Lung (tissue), 12 donors: ENCODE data around the gene SHISA5. TPM values are rescaled to one million over a fixed set of nuclear protein-coding genes. Genes with fewer than 3 reads are reported as not detected.
A peak's percentile ranks its signal among the peaks of the same experiment; 100 is the strongest.

Experiments used
- ATAC-seq: fragments of 200-7000 bp; cut with Tn5 transposase; one replicate; pipeline ENCODE4 v1.9.1; 2020; ENCODE audit warnings: moderate number of reproducible peaks; ENCODE audit not compliant: insufficient read depth, low FRiP score
- DNase-seq, 3 donors: peaks; one replicate each; pipeline ENCODE4 v3.0.0-alpha.2; 2013 to 2017
- H3K27ac ChIP-seq, 2 donors: one replicate each; pipeline ENCODE4 v1.5.1; 2013; ENCODE audit warnings: mild to moderate bottlenecking in 2 of 2, moderate library complexity in 2 of 2, control low read depth in 1 of 2, inconsistent platforms in 1 of 2, low read depth in 1 of 2, low read length in 1 of 2
- H3K27me3 ChIP-seq, 3 donors: one replicate each; pipeline ENCODE4 v1.5.1; 2013; ENCODE audit warnings: low read length in 2 of 3; ENCODE audit not compliant: control insufficient read depth in 3 of 3, insufficient read depth in 3 of 3
- H3K36me3 ChIP-seq, 4 donors: one replicate each; pipeline ENCODE4 v1.5.1; 2013; ENCODE audit warnings: low read length in 4 of 4, mild to moderate bottlenecking in 1 of 4, moderate library complexity in 1 of 4; ENCODE audit not compliant: control insufficient read depth in 4 of 4, insufficient read depth in 4 of 4
- H3K4me1 ChIP-seq, 5 donors: one replicate each; pipeline ENCODE4 v1.5.1; 2013; ENCODE audit warnings: low read length in 5 of 5, mild to moderate bottlenecking in 2 of 5, moderate library complexity in 1 of 5; ENCODE audit not compliant: control insufficient read depth in 5 of 5, insufficient read depth in 5 of 5
- H3K4me3 ChIP-seq: one replicate; pipeline ENCODE4 v1.5.1; 2013; ENCODE audit warnings: mild to moderate bottlenecking, control low read depth, moderate library complexity
- H3K9ac ChIP-seq, 2 donors: one replicate each; pipeline ENCODE4 v1.5.1; 2013; ENCODE audit warnings: low read length in 2 of 2, control low read depth in 1 of 2; ENCODE audit not compliant: insufficient read depth in 1 of 2
- H3K9me3 ChIP-seq, 4 donors: one replicate each; pipeline ENCODE4 v1.5.1; 2013; ENCODE audit warnings: low read length in 3 of 4, mild to moderate bottlenecking in 1 of 4, moderate library complexity in 1 of 4; ENCODE audit not compliant: control insufficient read depth in 4 of 4, insufficient read depth in 3 of 4
- WGBS, 2 donors: extraction: QIAGEN DNeasy Blood & Tissue Kit; methylation state at CpG; one replicate each; pipeline ENCODE4 v1.1.7; 2013; 5-methylcytosine and 5-hydroxymethylcytosine counted together
- polyA plus RNA-seq, 2 donors: library from polyadenylated mRNA; stranded (reverse); fragments of 200-250 nt; gene quantifications; one replicate each; pipeline ENCODE4 v1.2.1, GENCODE V29; 2013
- total RNA-seq, 2 donors: library from RNA; depleted of rRNA in 1 of 2; stranded (reverse); fragments of >200 nt in 1 of 2; gene quantifications; one replicate each; pipeline ENCODE4 v1.2.1, GENCODE V29; 2014 to 2021
- TF ChIP-seq, protein P1 (sequence below): IDR thresholded peaks from 2 replicates; pipeline ENCODE4 v1.5.1; 2012; ENCODE audit warnings: mild to moderate bottlenecking; ENCODE audit errors: control extremely low read depth, extremely low read depth
- donor health status: control.
- donor health status: control.
- donor health status: Bipolar disorder and iron deficiency.
- donor health status: healthy.
- donor health status: DM: yes; HTN: yes; CAD: no.

Gene SHISA5
- total and polyA plus RNA-seq, 4 donors = 70.5 to 184 (median 131) TPM

DNA sequence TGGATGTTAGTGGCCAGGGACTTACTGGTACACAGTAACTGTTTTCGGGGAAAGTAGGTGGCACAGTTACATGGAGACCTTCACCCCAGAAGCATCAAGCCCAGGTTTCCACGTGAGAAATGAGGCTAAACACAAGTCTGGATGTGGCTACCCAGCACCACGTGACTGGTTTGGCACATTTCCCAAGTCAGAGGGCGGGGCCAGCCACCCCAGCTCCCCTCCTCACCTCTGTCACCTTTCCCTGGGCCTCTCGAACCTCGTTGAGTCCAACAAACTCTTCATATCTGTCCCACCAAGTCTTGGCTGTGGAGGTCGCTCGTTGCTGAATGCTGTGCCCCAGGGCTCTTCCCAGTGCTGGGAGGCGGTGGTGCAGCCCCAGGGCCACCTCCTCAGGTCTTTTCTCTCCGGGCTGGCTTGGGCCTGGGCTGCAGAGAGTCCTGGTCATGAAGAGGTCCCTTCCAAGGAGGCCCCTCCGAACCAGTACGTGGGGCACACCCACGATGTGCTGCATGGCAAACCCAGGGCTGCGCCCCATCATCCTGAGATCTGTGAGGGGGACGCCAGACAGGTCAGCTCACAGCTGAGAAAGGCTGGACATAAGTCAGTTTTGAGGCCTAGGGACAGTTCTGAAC lies 69.3 kb downstream of the SHISA5 start:
- Histone ChIP-seq H3K27ac (peak overlapping the region in 1 of 2 donors; percentile 72), H3K36me3 (peaks cover 0 to 18% (median 14%) of the 10 kb centered on the region in 4 donors), H3K4me1 (peaks cover 0 to 15% (median 3%) of the 10 kb centered on the region in 5 donors), H3K4me3 (no peak overlapping the region), H3K27me3 (no peaks in the 10 kb centered on the region), H3K9ac (no peak overlapping the region), H3K9me3 (no peaks in the 10 kb centered on the region)
- DNase-seq = no peak
- no peak for ATAC-seq
- WGBS, 2 donors = 69 to 76% methylated on average over 15 of the region's 15 CpGs
- TF ChIP-seq, protein P1, sequence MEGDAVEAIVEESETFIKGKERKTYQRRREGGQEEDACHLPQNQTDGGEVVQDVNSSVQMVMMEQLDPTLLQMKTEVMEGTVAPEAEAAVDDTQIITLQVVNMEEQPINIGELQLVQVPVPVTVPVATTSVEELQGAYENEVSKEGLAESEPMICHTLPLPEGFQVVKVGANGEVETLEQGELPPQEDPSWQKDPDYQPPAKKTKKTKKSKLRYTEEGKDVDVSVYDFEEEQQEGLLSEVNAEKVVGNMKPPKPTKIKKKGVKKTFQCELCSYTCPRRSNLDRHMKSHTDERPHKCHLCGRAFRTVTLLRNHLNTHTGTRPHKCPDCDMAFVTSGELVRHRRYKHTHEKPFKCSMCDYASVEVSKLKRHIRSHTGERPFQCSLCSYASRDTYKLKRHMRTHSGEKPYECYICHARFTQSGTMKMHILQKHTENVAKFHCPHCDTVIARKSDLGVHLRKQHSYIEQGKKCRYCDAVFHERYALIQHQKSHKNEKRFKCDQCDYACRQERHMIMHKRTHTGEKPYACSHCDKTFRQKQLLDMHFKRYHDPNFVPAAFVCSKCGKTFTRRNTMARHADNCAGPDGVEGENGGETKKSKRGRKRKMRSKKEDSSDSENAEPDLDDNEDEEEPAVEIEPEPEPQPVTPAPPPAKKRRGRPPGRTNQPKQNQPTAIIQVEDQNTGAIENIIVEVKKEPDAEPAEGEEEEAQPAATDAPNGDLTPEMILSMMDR = no peak

DNA sequence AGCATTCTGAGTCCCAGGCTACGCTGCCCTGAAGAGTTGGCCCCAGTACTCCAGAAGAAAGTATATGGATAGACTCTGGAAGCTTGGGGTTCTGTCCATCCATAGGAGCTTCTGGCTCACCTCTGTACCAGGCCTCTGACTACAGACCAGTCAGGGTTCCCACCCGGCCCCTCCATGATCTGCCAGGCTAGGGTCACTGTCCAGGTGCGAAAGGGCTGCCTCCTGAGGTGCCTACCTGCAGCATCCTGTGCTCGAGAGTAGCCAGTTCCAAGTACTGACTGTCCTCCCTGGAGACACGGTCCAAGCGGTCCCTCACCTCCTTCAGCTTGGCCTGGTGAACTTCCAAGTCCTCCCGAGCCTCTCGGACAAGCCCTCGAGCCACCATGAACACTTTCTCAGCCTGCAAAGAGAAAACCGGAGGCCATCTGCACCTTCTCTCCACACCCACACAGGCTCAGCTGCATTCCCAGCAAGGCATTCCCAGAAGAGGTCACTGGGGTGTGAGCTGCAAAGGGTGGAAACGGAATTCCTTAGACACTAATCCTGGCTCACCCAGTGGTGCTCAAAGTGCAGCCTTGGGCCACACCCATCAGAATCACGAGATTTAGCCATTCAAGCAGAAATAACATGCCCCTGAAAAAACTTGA lies 70.4 kb downstream of the SHISA5 start:
- no peak for DNase-seq
- ATAC-seq = peak; percentile 13
- H3K9ac ChIP-seq = no peak overlapping the region
- H3K4me3 ChIP-seq = no peak overlapping the region
- H3K4me1 ChIP-seq = peaks cover 0 to 9% (median 3%) of the 10 kb centered on the region in 5 donors
- TF ChIP-seq, protein P1 = no peak
- peak overlapping the region in 1 of 2 donors; percentile 72 for H3K27ac ChIP-seq
- H3K27me3 ChIP-seq = no peaks in the 10 kb centered on the region
- no peaks in the 10 kb centered on the region for H3K9me3 ChIP-seq
- peaks cover 0 to 18% (median 14%) of the 10 kb centered on the region in 4 donors for H3K36me3 ChIP-seq
- 76 to 88% methylated on average over 12 of the region's 12 CpGs for WGBS, 2 donors

- H3K4me3 ChIP-seq = no peak overlapping the region
Observed at GRCh38 chr3:48432411-48433371, 71.3 kb downstream of the SHISA5 start.

More at GRCh38 chr3:48432411-48433371, 71.3 kb downstream of the SHISA5 start:
- WGBS, 2 donors = 85% methylated on average over 16 of the region's 16 CpGs
- Histone ChIP-seq H3K9ac (no peak overlapping the region), H3K4me1 (peaks cover 0 to 18% (median 7%) of the 10 kb centered on the region in 5 donors), H3K36me3 (peaks cover 0 to 18% (median 14%) of the 10 kb centered on the region in 4 donors), H3K9me3 (no peaks in the 10 kb centered on the region), H3K27ac (peak overlapping the region in 1 of 2 donors; percentile 72), H3K27me3 (no peaks in the 10 kb centered on the region)
- ATAC-seq (no peak), DNase-seq (no peak)
- TF ChIP-seq, protein P1 = no peak
